GM21528 (cell line): ENCODE data around the gene UNC80.

ENCODE experiments used
- ATAC-seq: cut with Tn5 transposase; IDR thresholded peaks from one replicate; pipeline ENCODE4 v1.9.1; 2021; ENCODE audit warnings: mild to moderate bottlenecking, moderate library complexity; ENCODE audit not compliant: unreplicated experiment, low FRiP score

UNC80 gene

GRCh38 chr2:209905691-209906090 is 134.1 kb downstream of the UNC80 start:
- ATAC-seq = no peak

- ATAC-seq = no peak
These were observed 136.1 kb downstream of the UNC80 start for GRCh38 chr2:209907746-209908145.

- ATAC-seq = no peak
These were observed 136.9 kb downstream of the UNC80 start for GRCh38 chr2:209908511-209908910.

GRCh38 chr2:209911486-209911885 is 139.9 kb downstream of the UNC80 start:
- no peak for ATAC-seq

- no peak for ATAC-seq
These were observed 142.2 kb downstream of the UNC80 start for GRCh38 chr2:209913786-209914345.

- no peak for ATAC-seq
These were observed 145.6 kb downstream of the UNC80 start for GRCh38 chr2:209917154-209917771.

GRCh38 chr2:209918251-209918650 is 146.6 kb downstream of the UNC80 start:
- ATAC-seq = no peak

- no peak for ATAC-seq
These were observed 150.5 kb downstream of the UNC80 start for GRCh38 chr2:209922116-209922515.

GRCh38 chr2:209929369-209929768 is 157.7 kb downstream of the UNC80 start:
- ATAC-seq = no peak

GRCh38 chr2:209933499-209934483 is 162.2 kb downstream of the UNC80 start:
- no peak for ATAC-seq

- ATAC-seq = no peak
These were observed 164.6 kb downstream of the UNC80 start for GRCh38 chr2:209936106-209936666.

- no peak for ATAC-seq
These were observed 166.3 kb downstream of the UNC80 start for GRCh38 chr2:209937893-209938292.

GRCh38 chr2:209938906-209939305 is 167.3 kb downstream of the UNC80 start:
- no peak for ATAC-seq

- no peak for ATAC-seq
These were observed 169.3 kb downstream of the UNC80 start for GRCh38 chr2:209940936-209941335.

- ATAC-seq = no peak
These were observed 170.8 kb downstream of the UNC80 start for GRCh38 chr2:209942426-209942825.

- no peak for ATAC-seq
These were observed 171.4 kb downstream of the UNC80 start for GRCh38 chr2:209942936-209943605.

GRCh38 chr2:209943776-209944175 is 172.1 kb downstream of the UNC80 start:
- ATAC-seq = no peak

GRCh38 chr2:209946539-209946938 is 174.9 kb downstream of the UNC80 start:
- ATAC-seq = no peak

- no peak for ATAC-seq
These were observed 184.6 kb downstream of the UNC80 start for GRCh38 chr2:209956271-209956670.

- no peak for ATAC-seq
These were observed 186.4 kb downstream of the UNC80 start for GRCh38 chr2:209958016-209958415.

GRCh38 chr2:209960045-209960444 is 188.4 kb downstream of the UNC80 start:
- ATAC-seq = no peak
